Measurements from ENCODE around the gene ZDBF2.

DNA sequence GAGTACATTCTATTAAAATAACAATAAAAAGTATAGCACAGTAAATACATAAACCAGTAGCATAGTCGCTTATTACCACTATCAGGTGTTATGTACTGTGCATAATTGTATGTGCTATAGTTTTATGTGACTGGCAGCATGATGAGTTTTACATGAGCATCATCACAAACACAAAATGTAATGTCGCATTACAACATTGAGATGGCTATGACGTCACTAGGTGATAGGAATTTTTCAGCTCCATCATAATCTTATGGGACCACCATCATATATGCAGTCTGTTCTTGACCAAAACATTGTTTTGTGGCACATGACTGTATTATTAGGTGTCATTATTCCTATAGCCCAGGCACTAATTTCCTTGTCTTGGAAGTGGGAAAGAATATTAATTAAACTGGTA lies 48.6 kb downstream of the ZDBF2 start:
- TF ChIP-seq ZFP30 (CRISPR knock-in tag; IDR thresholded peaks at IDR 0.05), result no peak
- TF ChIP-seq ARNTL (CRISPR knock-in tag; IDR thresholded peaks at IDR 0.05; ENCODE audit: borderline replicate concordance, low read depth), result no peak
- no peak for TF ChIP-seq GLIS3 (CRISPR knock-in tag; IDR thresholded peaks at IDR 0.05)
- TF ChIP-seq, protein P1, sequence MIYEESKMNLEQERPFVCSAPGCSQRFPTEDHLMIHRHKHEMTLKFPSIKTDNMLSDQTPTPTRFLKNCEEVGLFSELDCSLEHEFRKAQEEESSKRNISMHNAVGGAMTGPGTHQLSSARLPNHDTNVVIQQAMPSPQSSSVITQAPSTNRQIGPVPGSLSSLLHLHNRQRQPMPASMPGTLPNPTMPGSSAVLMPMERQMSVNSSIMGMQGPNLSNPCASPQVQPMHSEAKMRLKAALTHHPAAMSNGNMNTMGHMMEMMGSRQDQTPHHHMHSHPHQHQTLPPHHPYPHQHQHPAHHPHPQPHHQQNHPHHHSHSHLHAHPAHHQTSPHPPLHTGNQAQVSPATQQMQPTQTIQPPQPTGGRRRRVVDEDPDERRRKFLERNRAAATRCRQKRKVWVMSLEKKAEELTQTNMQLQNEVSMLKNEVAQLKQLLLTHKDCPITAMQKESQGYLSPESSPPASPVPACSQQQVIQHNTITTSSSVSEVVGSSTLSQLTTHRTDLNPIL (CRISPR knock-in tag; IDR thresholded peaks at IDR 0.05; ENCODE audit: low read depth), result no peak
- no peak for TF ChIP-seq ZNF70 (CRISPR knock-in tag; IDR thresholded peaks at IDR 0.05)
- no peak for TF ChIP-seq TCF4 (CRISPR knock-in tag; IDR thresholded peaks at IDR 0.05; ENCODE audit: borderline replicate concordance)
- TF ChIP-seq POU6F1 (CRISPR knock-in tag; IDR thresholded peaks at IDR 0.05; ENCODE audit: borderline replicate concordance, low read depth), result no peak
- no peak for TF ChIP-seq ZNF8 (CRISPR knock-in tag; IDR thresholded peaks at IDR 0.05)
- no peak for TF ChIP-seq RARB (CRISPR knock-in tag; IDR thresholded peaks at IDR 0.05)
- TF ChIP-seq OSR1 (CRISPR knock-in tag; IDR thresholded peaks at IDR 0.05), result no peak

All from SK-N-SH treated with all-trans-retinoic acid at 6 μM for 48 hours (cell line).